Peyer's patch (tissue), 4 donors: Measurements from ENCODE around the gene TMOD3. TPM values are rescaled to one million over a fixed set of nuclear protein-coding genes. Genes with fewer than 3 reads are reported as not detected.
A peak's percentile ranks its signal among the peaks of the same experiment; 100 is the strongest.

Experiments
- DNase-seq, 3 donors: peaks; one replicate each; pipeline ENCODE4 v3.0.0-alpha.2; 2017 to 2019
- H3K27ac ChIP-seq, 4 donors: fragments of 200-600 bp; sonication (generic); one replicate each; pipeline ENCODE4 v1.5.1; 2016 to 2019
- H3K27me3 ChIP-seq, 2 donors: fragments of 200-600 bp; sonication (generic); one replicate each; pipeline ENCODE4 v1.5.1; 2019
- H3K36me3 ChIP-seq, 3 donors: fragments of 200-600 bp; sonication (generic); one replicate each; pipeline ENCODE4 v1.5.1; 2016 to 2019
- H3K4me1 ChIP-seq, 4 donors: fragments of 200-600 bp; sonication (generic); one replicate each; pipeline ENCODE4 v1.5.1; 2016 to 2019
- H3K4me3 ChIP-seq, 4 donors: fragments of 200-600 bp; sonication (generic); 1 replicate in 3 of 4; 2 replicates in 1 of 4; pipeline ENCODE4 v1.5.1; 2016 to 2019; ENCODE audit warnings: mild to moderate bottlenecking in 1 of 4
- H3K9me3 ChIP-seq, 4 donors: fragments of 200-600 bp; sonication (generic); one replicate each; pipeline ENCODE4 v1.5.1; 2016 to 2019; ENCODE audit warnings: mild to moderate bottlenecking in 1 of 4
- CTCF ChIP-seq, 6 experiments: fragments of 450-650 bp in 4 of 6; fragments of 200-600 bp in 2 of 6; sonication (generic) in 1 of 6; IDR thresholded peaks; one replicate each; pipeline ENCODE4 v1.5.1; 2017 to 2019; ENCODE audit warnings: antibody characterized with exemption in 6 of 6, mild to moderate bottlenecking in 3 of 6, moderate library complexity in 1 of 6
- POLR2A ChIP-seq, 2 donors: fragments of 450-650 bp; IDR thresholded peaks; one replicate each; pipeline ENCODE4 v1.5.1; 2017; ENCODE audit warnings: antibody characterized with exemption in 2 of 2, mild to moderate bottlenecking in 2 of 2, moderate library complexity in 2 of 2
- total RNA-seq, 4 donors: library from RNA; depleted of rRNA; stranded (reverse); fragments of >200 nt; gene quantifications; one replicate each; pipeline ENCODE4 v1.1.0, GENCODE V29; 2016

Gene TMOD3
- total RNA-seq, 4 donors from 2014 or later: 39.3 to 51.8 (median 42.0) TPM

- DNase-seq: no peak
- no peak overlapping the region for H3K4me3 ChIP-seq
- TF ChIP-seq CTCF (IDR thresholded peaks at IDR 0.05) (no peak), POLR2A (IDR thresholded peaks at IDR 0.05) (no peak)
- no peaks in the 10 kb centered on the region for H3K27me3 ChIP-seq
- H3K36me3 ChIP-seq: no peaks in the 10 kb centered on the region
- H3K27ac ChIP-seq: no peak overlapping the region
- H3K9me3 ChIP-seq: peaks cover 0 to 3% (median 0%) of the 10 kb centered on the region in 4 donors
- H3K4me1 ChIP-seq: peaks cover 0 to 8% (median 0%) of the 10 kb centered on the region in 4 donors
Observed at GRCh38 chr15:51816611-51817010, 12.8 kb upstream of the TMOD3 start.

GRCh38 chr15:51818150-51818549, 11.3 kb upstream of the TMOD3 start:
- no peak overlapping the region for H3K27ac ChIP-seq
- peaks cover 0 to 7% (median 0%) of the 10 kb centered on the region in 4 donors for H3K9me3 ChIP-seq
- no peak for TF ChIP-seq POLR2A (IDR thresholded peaks at IDR 0.05)
- TF ChIP-seq CTCF (IDR thresholded peaks at IDR 0.05): no peak
- H3K4me1 ChIP-seq: peaks cover 0 to 8% (median 0%) of the 10 kb centered on the region in 4 donors
- no peak for DNase-seq
- no peaks in the 10 kb centered on the region for H3K36me3 ChIP-seq
- H3K4me3 ChIP-seq: no peak overlapping the region
- no peaks in the 10 kb centered on the region for H3K27me3 ChIP-seq

GRCh38 chr15:51825698-51826097, 3.8 kb upstream of the TMOD3 start:
- Histone ChIP-seq H3K27me3 (no peaks in the 10 kb centered on the region), H3K4me3 (no peak overlapping the region), H3K9me3 (peaks cover 0 to 7% (median 0%) of the 10 kb centered on the region in 4 donors), H3K4me1 (peaks cover 0 to 2% (median 0%) of the 10 kb centered on the region in 4 donors), H3K36me3 (no peaks in the 10 kb centered on the region), H3K27ac (no peak overlapping the region)
- TF ChIP-seq POLR2A (IDR thresholded peaks at IDR 0.05): no peak
- TF ChIP-seq CTCF (IDR thresholded peaks at IDR 0.05): no peak
- no peak for DNase-seq

- Histone ChIP-seq H3K4me1 (peaks cover 0 to 20% (median 2%) of the 10 kb centered on the region in 4 donors), H3K36me3 (no peaks in the 10 kb centered on the region), H3K27ac (peak overlapping the region in 1 of 4 donors; percentile 92), H3K4me3 (peak overlapping the region in 1 of 4 donors; percentile 97), H3K9me3 (no peaks in the 10 kb centered on the region), H3K27me3 (no peaks in the 10 kb centered on the region)
- TF ChIP-seq CTCF (IDR thresholded peaks at IDR 0.05): no peak
- TF ChIP-seq POLR2A (IDR thresholded peaks at IDR 0.05): no peak
- DNase-seq: no peak
Observed at GRCh38 chr15:51828621-51829375, 655 bp upstream of the TMOD3 start.

- Histone ChIP-seq H3K27ac (peak overlapping the region; percentile 92 to 97 (median 96)), H3K36me3 (no peaks in the 10 kb centered on the region), H3K9me3 (no peaks in the 10 kb centered on the region), H3K4me1 (peaks cover 0 to 20% (median 2%) of the 10 kb centered on the region in 4 donors), H3K27me3 (no peaks in the 10 kb centered on the region), H3K4me3 (peak overlapping the region; percentile 89 to 97 (median 94))
- no peak for DNase-seq
- TF ChIP-seq CTCF (IDR thresholded peaks at IDR 0.05) (no peak), POLR2A (IDR thresholded peaks at IDR 0.05) (no peak)
Observed at GRCh38 chr15:51830276-51830806, 888 bp downstream of the TMOD3 start.
